ENCODE results near the gene RYR2. TPM values are rescaled to one million over a fixed set of nuclear protein-coding genes. Genes with fewer than 3 reads are reported as not detected.

The RYR2 gene
- total RNA-seq, 1 experiment from 2014 or later, result 0.03 TPM

DNA sequence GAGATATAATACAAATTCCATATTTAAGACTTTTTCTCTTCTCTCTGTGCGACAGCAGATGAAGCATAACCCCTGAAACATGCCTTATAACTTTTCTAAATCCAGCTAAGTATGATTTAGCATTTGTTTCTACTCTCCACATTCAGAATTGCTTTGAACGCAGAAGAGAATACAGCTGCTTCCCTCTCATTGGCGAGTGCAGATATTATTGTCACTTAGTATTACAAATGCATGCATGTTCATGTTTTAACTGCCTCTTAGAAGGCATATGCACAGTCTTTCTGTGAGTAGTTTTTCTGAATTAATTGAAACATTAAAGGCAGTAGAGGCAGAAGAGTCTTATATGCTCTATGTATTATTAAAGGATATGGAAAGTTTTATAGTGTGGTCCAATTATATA is 631.6 kb downstream of the RYR2 start:
- ATAC-seq (no peak), DNase-seq (ENCODE audit: low read depth, low spot score) (no peak)
- CTCF ChIA-PET, result no interaction called here
- no peaks in the 10 kb centered on the region for H3K36me3 ChIP-seq (ENCODE audit: control insufficient read depth, insufficient read depth, low read length)
- intact Hi-C loops (cut with micrococcal nuclease; ENCODE audit: unreplicated experiment) (no loop called here), in situ Hi-C loops (cut with HindIII; ENCODE audit: low pct_unique_long_range_greater_than_20kb, low sequenced_read_pairs) (no loop called here)
- no peaks in the 10 kb centered on the region for H3K27me3 ChIP-seq (ENCODE audit: control insufficient read depth, insufficient read depth, low read length)
- BruUV-seq (replicated peaks), result no TSS peak
- H3K4me3 ChIP-seq (ENCODE audit: low read depth in 2 of 2, low read length in 2 of 2), result no peak overlapping the region
- POLR2A ChIA-PET, result no interaction called here
- H3K27ac ChIP-seq (ENCODE audit: low read length), result no peak overlapping the region
- TF ChIP-seq, protein P1, sequence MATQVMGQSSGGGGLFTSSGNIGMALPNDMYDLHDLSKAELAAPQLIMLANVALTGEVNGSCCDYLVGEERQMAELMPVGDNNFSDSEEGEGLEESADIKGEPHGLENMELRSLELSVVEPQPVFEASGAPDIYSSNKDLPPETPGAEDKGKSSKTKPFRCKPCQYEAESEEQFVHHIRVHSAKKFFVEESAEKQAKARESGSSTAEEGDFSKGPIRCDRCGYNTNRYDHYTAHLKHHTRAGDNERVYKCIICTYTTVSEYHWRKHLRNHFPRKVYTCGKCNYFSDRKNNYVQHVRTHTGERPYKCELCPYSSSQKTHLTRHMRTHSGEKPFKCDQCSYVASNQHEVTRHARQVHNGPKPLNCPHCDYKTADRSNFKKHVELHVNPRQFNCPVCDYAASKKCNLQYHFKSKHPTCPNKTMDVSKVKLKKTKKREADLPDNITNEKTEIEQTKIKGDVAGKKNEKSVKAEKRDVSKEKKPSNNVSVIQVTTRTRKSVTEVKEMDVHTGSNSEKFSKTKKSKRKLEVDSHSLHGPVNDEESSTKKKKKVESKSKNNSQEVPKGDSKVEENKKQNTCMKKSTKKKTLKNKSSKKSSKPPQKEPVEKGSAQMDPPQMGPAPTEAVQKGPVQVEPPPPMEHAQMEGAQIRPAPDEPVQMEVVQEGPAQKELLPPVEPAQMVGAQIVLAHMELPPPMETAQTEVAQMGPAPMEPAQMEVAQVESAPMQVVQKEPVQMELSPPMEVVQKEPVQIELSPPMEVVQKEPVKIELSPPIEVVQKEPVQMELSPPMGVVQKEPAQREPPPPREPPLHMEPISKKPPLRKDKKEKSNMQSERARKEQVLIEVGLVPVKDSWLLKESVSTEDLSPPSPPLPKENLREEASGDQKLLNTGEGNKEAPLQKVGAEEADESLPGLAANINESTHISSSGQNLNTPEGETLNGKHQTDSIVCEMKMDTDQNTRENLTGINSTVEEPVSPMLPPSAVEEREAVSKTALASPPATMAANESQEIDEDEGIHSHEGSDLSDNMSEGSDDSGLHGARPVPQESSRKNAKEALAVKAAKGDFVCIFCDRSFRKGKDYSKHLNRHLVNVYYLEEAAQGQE (IDR thresholded peaks at IDR 0.05; ENCODE audit: insufficient read depth in 1 of 2, low read depth in 2 of 2, low read length in 1 of 2), result no peak
- TF ChIP-seq POLR2AphosphoS5 (IDR thresholded peaks at IDR 0.05; ENCODE audit: low read depth, low read length), result no peak
- TF ChIP-seq, protein P2, sequence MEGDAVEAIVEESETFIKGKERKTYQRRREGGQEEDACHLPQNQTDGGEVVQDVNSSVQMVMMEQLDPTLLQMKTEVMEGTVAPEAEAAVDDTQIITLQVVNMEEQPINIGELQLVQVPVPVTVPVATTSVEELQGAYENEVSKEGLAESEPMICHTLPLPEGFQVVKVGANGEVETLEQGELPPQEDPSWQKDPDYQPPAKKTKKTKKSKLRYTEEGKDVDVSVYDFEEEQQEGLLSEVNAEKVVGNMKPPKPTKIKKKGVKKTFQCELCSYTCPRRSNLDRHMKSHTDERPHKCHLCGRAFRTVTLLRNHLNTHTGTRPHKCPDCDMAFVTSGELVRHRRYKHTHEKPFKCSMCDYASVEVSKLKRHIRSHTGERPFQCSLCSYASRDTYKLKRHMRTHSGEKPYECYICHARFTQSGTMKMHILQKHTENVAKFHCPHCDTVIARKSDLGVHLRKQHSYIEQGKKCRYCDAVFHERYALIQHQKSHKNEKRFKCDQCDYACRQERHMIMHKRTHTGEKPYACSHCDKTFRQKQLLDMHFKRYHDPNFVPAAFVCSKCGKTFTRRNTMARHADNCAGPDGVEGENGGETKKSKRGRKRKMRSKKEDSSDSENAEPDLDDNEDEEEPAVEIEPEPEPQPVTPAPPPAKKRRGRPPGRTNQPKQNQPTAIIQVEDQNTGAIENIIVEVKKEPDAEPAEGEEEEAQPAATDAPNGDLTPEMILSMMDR (IDR thresholded peaks at IDR 0.05), result no peak
- no peak for TF ChIP-seq TCF7L2 (IDR thresholded peaks at IDR 0.05; ENCODE audit: low read depth, low read length)
- TF ChIP-seq SIN3A (IDR thresholded peaks at IDR 0.05; ENCODE audit: borderline replicate concordance, insufficient read depth, low read depth, low read length), result no peak
- H3K4me1 ChIP-seq (ENCODE audit: control insufficient read depth, insufficient read depth, low read length), result no peaks in the 10 kb centered on the region
- no peaks in the 10 kb centered on the region for H3K9me3 ChIP-seq (ENCODE audit: control insufficient read depth, insufficient read depth, low read depth, low read length)

DNA sequence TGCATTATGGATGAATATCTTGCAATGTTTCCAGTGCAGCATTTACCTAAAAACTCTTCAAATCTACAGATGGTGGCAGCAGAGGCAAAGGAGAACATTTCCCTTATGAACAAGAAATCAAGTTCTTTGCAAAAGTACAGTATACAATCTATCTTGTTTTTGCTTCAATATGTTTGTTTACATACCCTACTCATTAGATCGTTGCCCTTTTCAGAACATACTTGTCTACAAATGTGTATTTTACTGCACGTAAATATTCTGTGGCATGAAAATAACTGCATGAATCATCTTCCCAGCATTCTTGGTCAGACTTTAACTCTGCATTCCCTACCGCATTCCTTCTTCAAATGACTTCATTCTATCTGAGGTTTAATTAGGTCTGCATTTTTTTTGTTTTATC is 636.0 kb downstream of the RYR2 start:
- Histone ChIP-seq H3K27me3 (ENCODE audit: control insufficient read depth, insufficient read depth, low read length) (no peaks in the 10 kb centered on the region), H3K27ac (ENCODE audit: low read length) (no peak overlapping the region), H3K4me1 (ENCODE audit: control insufficient read depth, insufficient read depth, low read length) (no peaks in the 10 kb centered on the region), H3K4me3 (ENCODE audit: low read depth in 2 of 2, low read length in 2 of 2) (no peak overlapping the region), H3K36me3 (ENCODE audit: control insufficient read depth, insufficient read depth, low read length) (no peaks in the 10 kb centered on the region), H3K9me3 (ENCODE audit: control insufficient read depth, insufficient read depth, low read depth, low read length) (no peaks in the 10 kb centered on the region)
- in situ Hi-C loops (cut with HindIII; ENCODE audit: low pct_unique_long_range_greater_than_20kb, low sequenced_read_pairs), result no loop called here
- ChIA-PET CTCF (no interaction called here), POLR2A (no interaction called here)
- no peak for ATAC-seq
- intact Hi-C loops (cut with micrococcal nuclease; ENCODE audit: unreplicated experiment), result loop anchor here (5.0 kb wide), 1 partner anchor 129 kb away; no protein-coding TSS in a partner anchor
- DNase-seq (ENCODE audit: low read depth, low spot score), result peak; percentile 15
- TF ChIP-seq POLR2AphosphoS5 (IDR thresholded peaks at IDR 0.05; ENCODE audit: low read depth, low read length), result no peak
- TF ChIP-seq, protein P2 (IDR thresholded peaks at IDR 0.05), result peak; percentile 22; the same call in 1 of the 2 replicates
- no TSS peak for BruUV-seq (replicated peaks)

Measured in Panc1 (cell line).